WTC11 (cell line): ENCODE measurements around the gene ZCCHC13. TPM values are rescaled to one million over a fixed set of nuclear protein-coding genes. Genes with fewer than 3 reads are reported as not detected.
"Not testable (repeated sequence)": the region's sequence is repeated elsewhere in the genome, so short reads cannot be mapped to it uniquely, and the experiment has no call there.

Source experiments
- ATAC-seq: fragments of 200-7000 bp; cut with Tn5 transposase; 2 replicates; pipeline ENCODE4 v1.10.0; 2021; ENCODE audit warnings: mild to moderate bottlenecking, moderate library complexity
- CTCF ChIA-PET: fragments of 300-600 bp; sonication (Branson Sonifier 250); formaldehyde crosslinking; loops from one replicate; lab custom pipeline; 2021; ENCODE audit warnings: antibody characterized with exemption; lab: Charles Lee
- POLR2A ChIA-PET: fragments of 350-600 bp; sonication (Branson Sonifier 250); formaldehyde crosslinking; loops from one replicate; lab custom pipeline; 2021; ENCODE audit warnings: antibody characterized with exemption; lab: Charles Lee
- DNase-seq: peaks from one replicate; pipeline ENCODE4 v3.0.0; 2021; ENCODE audit warnings: low spot score
- H3K27ac Mint-ChIP-seq: 2 replicates; pipeline ENCODE4 v1.8.0; 2021; ENCODE audit warnings: mixed read lengths
- H3K27me3 Mint-ChIP-seq: 2 replicates; pipeline ENCODE4 v1.8.0; 2021; ENCODE audit warnings: low read depth, mild to moderate bottlenecking, moderate library complexity, mixed read lengths
- H3K36me3 Mint-ChIP-seq: 2 replicates; pipeline ENCODE4 v1.8.0; 2021; ENCODE audit warnings: mixed read lengths
- H3K4me1 Mint-ChIP-seq: 2 replicates; pipeline ENCODE4 v1.8.0; 2022; ENCODE audit warnings: mixed read lengths
- H3K4me3 Mint-ChIP-seq: 2 replicates; pipeline ENCODE4 v1.8.0; 2021; ENCODE audit warnings: mild to moderate bottlenecking, moderate library complexity, mixed read lengths
- H3K9me3 Mint-ChIP-seq: 2 replicates; pipeline ENCODE4 v1.8.0; 2021; ENCODE audit warnings: mixed read lengths
- CREM ChIP-seq: sonication (generic); formaldehyde crosslinking; IDR thresholded peaks from 2 replicates; pipeline ENCODE4 v1.8.1; 2022; ENCODE audit warnings: mild to moderate bottlenecking, missing genetic modification reagents, moderate library complexity
- E2F1 ChIP-seq: sonication (generic); formaldehyde crosslinking; IDR thresholded peaks from 2 replicates; pipeline ENCODE4 v1.8.0; 2022; ENCODE audit warnings: mild to moderate bottlenecking, missing genetic modification reagents
- EMX1 ChIP-seq: fragments of 250-450 bp; sonication (Bioruptor Pico); IDR thresholded peaks from 2 replicates; pipeline ENCODE4 v1.8.0; 2021; ENCODE audit warnings: mild to moderate bottlenecking
- FOXJ3 ChIP-seq: sonication (generic); formaldehyde crosslinking; IDR thresholded peaks from 2 replicates; pipeline ENCODE4 v1.9.0; 2021; ENCODE audit warnings: missing genetic modification reagents, mild to moderate bottlenecking, borderline replicate concordance
- GABPB1 ChIP-seq: sonication (generic); formaldehyde crosslinking; IDR thresholded peaks from 2 replicates; pipeline ENCODE4 v1.8.1; 2023; ENCODE audit warnings: mild to moderate bottlenecking, missing genetic modification reagents
- GRHL2 ChIP-seq: fragments of 250-450 bp; sonication (Bioruptor Pico); IDR thresholded peaks from 2 replicates; pipeline ENCODE4 v1.8.0; 2022; ENCODE audit warnings: mild to moderate bottlenecking, moderate library complexity; ENCODE audit not compliant: insufficient replicate concordance, severe bottlenecking
- NFATC4 ChIP-seq: fragments of 250-450 bp; sonication (Bioruptor Pico); IDR thresholded peaks from 2 replicates; pipeline ENCODE4 v1.9.0; 2021; ENCODE audit warnings: mild to moderate bottlenecking
- SMAD4 ChIP-seq: sonication (generic); formaldehyde crosslinking; IDR thresholded peaks from 2 replicates; pipeline ENCODE4 v1.8.0; 2022; ENCODE audit warnings: mild to moderate bottlenecking, missing genetic modification reagents
- ZBTB21 ChIP-seq: sonication (generic); formaldehyde crosslinking; IDR thresholded peaks from 2 replicates; pipeline ENCODE4 v1.8.1; 2023; ENCODE audit warnings: mild to moderate bottlenecking, missing genetic modification reagents, borderline replicate concordance
- ZBTB43 ChIP-seq: sonication (generic); formaldehyde crosslinking; IDR thresholded peaks from 2 replicates; pipeline ENCODE4 v1.8.1; 2023; ENCODE audit warnings: mild to moderate bottlenecking, missing genetic modification reagents
- ZNF138 ChIP-seq: sonication (generic); formaldehyde crosslinking; conservative IDR thresholded peaks from 2 replicates; pipeline ENCODE4 v1.8.1; 2022; ENCODE audit warnings: mild to moderate bottlenecking, moderate library complexity, missing genetic modification reagents
- ZNF219 ChIP-seq: sonication (generic); formaldehyde crosslinking; IDR thresholded peaks from 2 replicates; pipeline ENCODE4 v1.8.0; 2023; ENCODE audit warnings: missing genetic modification reagents, mild to moderate bottlenecking, borderline replicate concordance
- ZNF232 ChIP-seq: sonication (generic); formaldehyde crosslinking; IDR thresholded peaks from 2 replicates; pipeline ENCODE4 v1.8.0; 2022; ENCODE audit warnings: mild to moderate bottlenecking, missing genetic modification reagents
- ZNF317 ChIP-seq: sonication (generic); formaldehyde crosslinking; IDR thresholded peaks from 2 replicates; pipeline ENCODE4 v1.8.1; 2023; ENCODE audit warnings: low read depth, mild to moderate bottlenecking, moderate library complexity, missing genetic modification reagents, borderline replicate concordance
- total RNA-seq: library from RNA; stranded (reverse); gene quantifications from 3 replicates; pipeline ENCODE4 v1.2.3, GENCODE V29; 2021
- TF ChIP-seq, protein P1 (sequence below): sonication (generic); formaldehyde crosslinking; IDR thresholded peaks from 2 replicates; pipeline ENCODE4 v1.8.1; 2022; ENCODE audit warnings: low read depth, missing genetic modification reagents, borderline replicate concordance
- TF ChIP-seq, protein P2 (sequence below): sonication (generic); formaldehyde crosslinking; IDR thresholded peaks from 2 replicates; pipeline ENCODE4 v1.8.0; 2022; ENCODE audit warnings: missing genetic modification reagents

The ZCCHC13 gene
- total RNA-seq, 1 experiment from 2014 or later, result not detected

- Mint-ChIP-seq H3K9me3 (no peaks in the 10 kb centered on the region), H3K27me3 (peaks cover 26% of the 10 kb centered on the region), H3K4me3 (no peak overlapping the region), H3K36me3 (no peaks in the 10 kb centered on the region), H3K27ac (no peak overlapping the region), H3K4me1 (peaks cover 20% of the 10 kb centered on the region)
- DNase-seq, result no peak
- POLR2A ChIA-PET, result no interaction called here
- CTCF ChIA-PET, result no interaction called here
- no peak for ATAC-seq
- TF ChIP-seq ZNF232 (CRISPR knock-in tag) (no peak), CREM (CRISPR knock-in tag) (no peak), ZNF138 (CRISPR knock-in tag) (no peak), GRHL2 (CRISPR knock-in tag) (no peak), FOXJ3 (CRISPR knock-in tag) (no peak), ZBTB43 (CRISPR knock-in tag) (no peak)
These were observed 14.7 kb downstream of the ZCCHC13 start for GRCh38 chrX:74318672-74319071.

- H3K36me3 Mint-ChIP-seq, CTCF ChIA-PET: not testable (repeated sequence)
These were observed 15.3 kb downstream of the ZCCHC13 start for GRCh38 chrX:74319321-74319720.

GRCh38 chrX:74321191-74321590 is 17.2 kb downstream of the ZCCHC13 start:
- Mint-ChIP-seq H3K9me3 (no peaks in the 10 kb centered on the region), H3K27me3 (peaks cover 26% of the 10 kb centered on the region), H3K4me1 (peaks cover 36% of the 10 kb centered on the region), H3K4me3 (no peak overlapping the region)
- POLR2A ChIA-PET, result no interaction called here
- ATAC-seq, result no peak
- no peak for TF ChIP-seq E2F1
- no peak for TF ChIP-seq SMAD4
- TF ChIP-seq EMX1 (CRISPR knock-in tag), result no peak
- TF ChIP-seq, protein P1, sequence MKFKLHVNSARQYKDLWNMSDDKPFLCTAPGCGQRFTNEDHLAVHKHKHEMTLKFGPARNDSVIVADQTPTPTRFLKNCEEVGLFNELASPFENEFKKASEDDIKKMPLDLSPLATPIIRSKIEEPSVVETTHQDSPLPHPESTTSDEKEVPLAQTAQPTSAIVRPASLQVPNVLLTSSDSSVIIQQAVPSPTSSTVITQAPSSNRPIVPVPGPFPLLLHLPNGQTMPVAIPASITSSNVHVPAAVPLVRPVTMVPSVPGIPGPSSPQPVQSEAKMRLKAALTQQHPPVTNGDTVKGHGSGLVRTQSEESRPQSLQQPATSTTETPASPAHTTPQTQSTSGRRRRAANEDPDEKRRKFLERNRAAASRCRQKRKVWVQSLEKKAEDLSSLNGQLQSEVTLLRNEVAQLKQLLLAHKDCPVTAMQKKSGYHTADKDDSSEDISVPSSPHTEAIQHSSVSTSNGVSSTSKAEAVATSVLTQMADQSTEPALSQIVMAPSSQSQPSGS (CRISPR knock-in tag), result no peak
- no peak for TF ChIP-seq ZNF317
- no peak for TF ChIP-seq NFATC4 (CRISPR knock-in tag)
- TF ChIP-seq GABPB1, result no peak
- TF ChIP-seq ZNF219 (CRISPR knock-in tag), result no peak
- no peak for TF ChIP-seq ZBTB21
- TF ChIP-seq, protein P2, sequence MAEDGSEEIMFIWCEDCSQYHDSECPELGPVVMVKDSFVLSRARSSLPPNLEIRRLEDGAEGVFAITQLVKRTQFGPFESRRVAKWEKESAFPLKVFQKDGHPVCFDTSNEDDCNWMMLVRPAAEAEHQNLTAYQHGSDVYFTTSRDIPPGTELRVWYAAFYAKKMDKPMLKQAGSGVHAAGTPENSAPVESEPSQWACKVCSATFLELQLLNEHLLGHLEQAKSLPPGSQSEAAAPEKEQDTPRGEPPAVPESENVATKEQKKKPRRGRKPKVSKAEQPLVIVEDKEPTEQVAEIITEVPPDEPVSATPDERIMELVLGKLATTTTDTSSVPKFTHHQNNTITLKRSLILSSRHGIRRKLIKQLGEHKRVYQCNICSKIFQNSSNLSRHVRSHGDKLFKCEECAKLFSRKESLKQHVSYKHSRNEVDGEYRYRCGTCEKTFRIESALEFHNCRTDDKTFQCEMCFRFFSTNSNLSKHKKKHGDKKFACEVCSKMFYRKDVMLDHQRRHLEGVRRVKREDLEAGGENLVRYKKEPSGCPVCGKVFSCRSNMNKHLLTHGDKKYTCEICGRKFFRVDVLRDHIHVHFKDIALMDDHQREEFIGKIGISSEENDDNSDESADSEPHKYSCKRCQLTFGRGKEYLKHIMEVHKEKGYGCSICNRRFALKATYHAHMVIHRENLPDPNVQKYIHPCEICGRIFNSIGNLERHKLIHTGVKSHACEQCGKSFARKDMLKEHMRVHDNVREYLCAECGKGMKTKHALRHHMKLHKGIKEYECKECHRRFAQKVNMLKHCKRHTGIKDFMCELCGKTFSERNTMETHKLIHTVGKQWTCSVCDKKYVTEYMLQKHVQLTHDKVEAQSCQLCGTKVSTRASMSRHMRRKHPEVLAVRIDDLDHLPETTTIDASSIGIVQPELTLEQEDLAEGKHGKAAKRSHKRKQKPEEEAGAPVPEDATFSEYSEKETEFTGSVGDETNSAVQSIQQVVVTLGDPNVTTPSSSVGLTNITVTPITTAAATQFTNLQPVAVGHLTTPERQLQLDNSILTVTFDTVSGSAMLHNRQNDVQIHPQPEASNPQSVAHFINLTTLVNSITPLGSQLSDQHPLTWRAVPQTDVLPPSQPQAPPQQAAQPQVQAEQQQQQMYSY (CRISPR knock-in tag), result no peak
- TF ChIP-seq, all 79 proteins: peak for 0
- CTCF ChIA-PET, result no interaction called here
- Mint-ChIP-seq H3K36me3 (no peaks in the 10 kb centered on the region), H3K27ac (no peak overlapping the region)
- no peak for DNase-seq

More at GRCh38 chrX:74319321-74319720, 15.3 kb downstream of the ZCCHC13 start:
- DNase-seq, ATAC-seq, H3K9me3 Mint-ChIP-seq, POLR2A ChIA-PET, H3K27ac Mint-ChIP-seq, H3K4me3 Mint-ChIP-seq: not testable (repeated sequence)
- peaks cover 26% of the 10 kb centered on the region for H3K4me1 Mint-ChIP-seq
- H3K27me3 Mint-ChIP-seq, result peaks cover 26% of the 10 kb centered on the region
